Right lobe of liver (tissue), 6 donors: ENCODE measurements around the gene MTSS2. TPM values are rescaled to one million over a fixed set of nuclear protein-coding genes. Genes with fewer than 3 reads are reported as not detected.
A peak's percentile ranks its signal among the peaks of the same experiment; 100 is the strongest.

Experiments
- ATAC-seq, 4 donors: fragments of 200-7000 bp; cut with Tn5 transposase; one replicate each; pipeline ENCODE4 v1.9.1; 2020; ENCODE audit warnings: mild to moderate bottlenecking in 4 of 4, moderate library complexity in 4 of 4
- DNase-seq, 3 donors: peaks; one replicate each; pipeline ENCODE4 v3.0.0-alpha.2; 2020
- H3K27ac ChIP-seq, 3 donors: fragments of 200-600 bp; one replicate each; pipeline ENCODE4 v1.8.0; 2022
- H3K27me3 ChIP-seq, 2 donors: fragments of 200-600 bp; one replicate each; pipeline ENCODE4 v1.8.0; 2022
- H3K36me3 ChIP-seq, 4 donors: fragments of 200-600 bp; sonication (generic) in 1 of 4; one replicate each; pipeline versions ENCODE4 v1.5.1 to v1.8.0; 2017 to 2022; ENCODE audit warnings: control low read depth in 1 of 4
- H3K4me1 ChIP-seq, 4 donors: fragments of 200-600 bp; sonication (generic) in 1 of 4; one replicate each; pipeline versions ENCODE4 v1.5.1 to v1.8.0; 2017 to 2022; ENCODE audit warnings: control low read depth in 1 of 4
- H3K4me3 ChIP-seq, 3 donors: fragments of 200-600 bp; one replicate each; pipeline ENCODE4 v1.8.0; 2022
- H3K9me3 ChIP-seq, 4 donors: fragments of 200-600 bp; sonication (generic) in 1 of 4; one replicate each; pipeline versions ENCODE4 v1.5.1 to v1.8.0; 2017 to 2022; ENCODE audit warnings: control low read depth in 1 of 4
- POLR2A ChIP-seq: fragments of 450-650 bp; IDR thresholded peaks from one replicate; pipeline ENCODE4 v1.6.1; 2017; ENCODE audit warnings: antibody characterized with exemption, mild to moderate bottlenecking
- WGBS: methylation state at CpG from one replicate; pipeline ENCODE4 v1.1.6; 2018; ENCODE audit warnings: low coverage, low lambda C conversion rate; ENCODE audit not compliant: insufficient coverage; ENCODE audit errors: missing lambda C conversion rate; 5-methylcytosine and 5-hydroxymethylcytosine counted together
- intact Hi-C, 2 donors: fragments of 100-400 bp; cut with DNase I; formaldehyde crosslinking; loops; one replicate each; pipeline versions ENCODE4 v1.11.2 to v1.14.1; 2022
- total RNA-seq, 6 experiments: library from RNA; depleted of rRNA in 2 of 6; stranded (reverse); fragments of >200 nt in 2 of 6; fragmentation: NEBNext Ultra II Directional in 3 of 6; extraction: Animal tissue kit (Norgen Biotek cat#: 25700) in 3 of 6; gene quantifications; one replicate each; pipeline versions ENCODE4 v1.1.0 to v1.2.4, GENCODE V29; 2016 to 2023
- TF ChIP-seq, protein P1 (sequence below), 4 donors: fragments of 200-600 bp in 3 of 4; fragments of 450-650 bp in 1 of 4; IDR thresholded peaks; one replicate each; pipeline versions ENCODE4 v1.5.1 to v1.8.0; 2016 to 2022; ENCODE audit warnings: antibody characterized with exemption in 4 of 4, mild to moderate bottlenecking in 2 of 4
- donor health status: DM: no; HTN: yes; CAD: no.
- donor health status: DM: no; HTN: no; CAD: no.
- donor health status: DM: no; HTN: no; CAD: no.
- donor health status: DM: no; HTN: yes; CAD: no.
- donor health status: DM: no; HTN: yes; CAD: no.

MTSS2 gene
- total RNA-seq, 6 experiments from 2014 or later = 28.5 to 117 (median 80.2) TPM

DNA sequence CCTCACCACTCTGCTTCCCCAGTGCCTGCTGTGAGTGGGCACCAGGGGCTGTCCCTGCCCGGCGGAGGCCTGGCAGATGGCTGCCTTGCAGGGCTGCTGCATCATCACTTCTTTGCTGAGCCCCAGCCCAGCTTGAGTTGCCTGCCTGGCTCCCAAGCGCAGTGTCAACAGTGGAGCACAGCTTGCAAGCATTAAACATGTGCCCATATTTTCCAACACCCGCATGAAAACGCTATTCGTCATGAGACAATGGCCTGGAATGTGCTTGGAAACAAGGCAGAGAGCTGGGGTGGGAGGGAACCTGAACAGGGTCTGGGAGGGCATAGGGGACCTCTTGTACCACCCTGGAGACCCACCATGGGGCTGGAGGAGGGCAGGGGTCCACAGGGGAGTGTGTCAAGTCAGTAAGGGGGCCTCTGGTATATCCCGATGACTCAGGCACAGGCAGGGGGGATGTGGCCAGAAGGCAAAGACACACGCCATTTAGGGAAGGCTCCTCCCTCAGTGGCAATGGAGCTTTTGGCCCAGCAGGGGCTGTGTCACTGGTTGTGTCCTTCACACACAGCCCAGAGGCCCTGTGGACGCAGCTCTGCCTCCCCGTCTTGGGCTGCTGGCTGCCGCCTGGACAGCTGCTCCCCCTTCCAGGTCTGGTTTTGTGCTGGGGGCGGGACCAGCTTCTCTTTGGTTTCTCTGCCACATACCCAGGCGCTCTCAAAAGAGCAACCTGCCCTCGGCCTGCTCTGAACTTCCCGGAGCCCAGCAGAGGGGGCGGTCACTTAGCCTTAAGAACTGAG is 17.4 kb upstream of the MTSS2 start:
- peaks cover 0 to 17% (median 0%) of the 10 kb centered on the region in 4 donors for H3K4me1 ChIP-seq
- no peaks in the 10 kb centered on the region for H3K36me3 ChIP-seq
- H3K4me3 ChIP-seq = no peak overlapping the region
- TF ChIP-seq POLR2A = no peak
- TF ChIP-seq, protein P1, sequence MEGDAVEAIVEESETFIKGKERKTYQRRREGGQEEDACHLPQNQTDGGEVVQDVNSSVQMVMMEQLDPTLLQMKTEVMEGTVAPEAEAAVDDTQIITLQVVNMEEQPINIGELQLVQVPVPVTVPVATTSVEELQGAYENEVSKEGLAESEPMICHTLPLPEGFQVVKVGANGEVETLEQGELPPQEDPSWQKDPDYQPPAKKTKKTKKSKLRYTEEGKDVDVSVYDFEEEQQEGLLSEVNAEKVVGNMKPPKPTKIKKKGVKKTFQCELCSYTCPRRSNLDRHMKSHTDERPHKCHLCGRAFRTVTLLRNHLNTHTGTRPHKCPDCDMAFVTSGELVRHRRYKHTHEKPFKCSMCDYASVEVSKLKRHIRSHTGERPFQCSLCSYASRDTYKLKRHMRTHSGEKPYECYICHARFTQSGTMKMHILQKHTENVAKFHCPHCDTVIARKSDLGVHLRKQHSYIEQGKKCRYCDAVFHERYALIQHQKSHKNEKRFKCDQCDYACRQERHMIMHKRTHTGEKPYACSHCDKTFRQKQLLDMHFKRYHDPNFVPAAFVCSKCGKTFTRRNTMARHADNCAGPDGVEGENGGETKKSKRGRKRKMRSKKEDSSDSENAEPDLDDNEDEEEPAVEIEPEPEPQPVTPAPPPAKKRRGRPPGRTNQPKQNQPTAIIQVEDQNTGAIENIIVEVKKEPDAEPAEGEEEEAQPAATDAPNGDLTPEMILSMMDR (IDR thresholded peaks at IDR 0.05) = peak in 1 of 4 donors; percentile 7
- no CpG with 5 or more reads among the region's 16 CpGs for WGBS
- ATAC-seq = peak in 3 of 4 donors; percentile 8 to 57 (median 24)
- no peak for DNase-seq
- intact Hi-C loops = no loop called here
- peak overlapping the region in 1 of 3 donors; percentile 20 for H3K27ac ChIP-seq
- H3K9me3 ChIP-seq = no peaks in the 10 kb centered on the region
- H3K27me3 ChIP-seq = no peaks in the 10 kb centered on the region

DNA sequence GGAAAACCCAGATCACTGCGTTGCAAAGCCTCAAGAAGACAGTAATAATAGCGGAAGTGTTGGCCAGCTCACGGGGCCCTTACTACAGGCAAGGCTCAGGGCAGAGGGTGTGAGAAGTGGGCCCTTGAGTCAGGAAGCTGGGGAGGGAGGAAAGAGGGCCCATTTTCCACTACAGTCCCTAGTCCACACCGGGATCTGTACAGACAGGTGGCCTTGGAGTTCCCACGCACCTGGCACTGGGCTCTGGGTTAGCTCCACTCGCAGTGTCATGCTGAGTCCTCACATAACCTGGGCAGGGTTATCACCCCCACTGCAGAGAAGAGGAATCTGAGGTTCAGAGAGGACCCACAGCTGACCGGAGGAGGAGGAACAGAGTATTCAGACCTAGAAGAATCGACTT is 16.8 kb upstream of the MTSS2 start:
- H3K27me3 ChIP-seq = no peaks in the 10 kb centered on the region
- intact Hi-C loops = no loop called here
- peak overlapping the region in 1 of 3 donors; percentile 20 for H3K27ac ChIP-seq
- WGBS = 0% methylated on average over 1 of the region's 8 CpGs
- ATAC-seq (peak in 3 of 4 donors; percentile 7 to 33 (median 17)), DNase-seq (no peak)
- no peaks in the 10 kb centered on the region for H3K36me3 ChIP-seq
- H3K4me1 ChIP-seq = peaks cover 0 to 17% (median 0%) of the 10 kb centered on the region in 4 donors
- TF ChIP-seq, protein P1 (IDR thresholded peaks at IDR 0.05) = no peak
- TF ChIP-seq POLR2A = no peak
- no peak overlapping the region for H3K4me3 ChIP-seq
- no peaks in the 10 kb centered on the region for H3K9me3 ChIP-seq

DNA sequence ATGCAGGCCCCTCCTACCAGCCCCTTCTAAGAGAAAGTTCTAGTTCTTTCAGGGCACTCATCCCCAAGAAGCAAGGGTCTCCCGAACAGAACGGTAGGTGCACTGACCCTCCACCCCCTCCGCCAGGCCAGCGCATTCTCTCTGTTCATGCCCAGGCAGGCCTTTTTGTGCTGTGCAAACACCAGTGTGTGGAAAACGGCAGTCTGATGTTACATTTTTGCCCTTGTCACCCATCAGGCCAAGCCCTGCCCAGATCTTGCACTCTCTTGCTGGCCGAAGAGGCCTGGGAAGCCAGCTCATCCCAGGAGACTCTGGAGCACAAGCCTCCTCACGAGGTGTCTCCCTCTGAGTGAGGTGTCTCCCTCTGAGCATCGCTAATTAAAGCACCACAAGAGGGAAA is 16.1 kb upstream of the MTSS2 start:
- no peak overlapping the region for H3K4me3 ChIP-seq
- intact Hi-C loops = no loop called here
- peaks cover 0 to 17% (median 0%) of the 10 kb centered on the region in 4 donors for H3K4me1 ChIP-seq
- TF ChIP-seq POLR2A = no peak
- TF ChIP-seq, protein P1 (IDR thresholded peaks at IDR 0.05) = no peak
- H3K27me3 ChIP-seq = no peaks in the 10 kb centered on the region
- DNase-seq (no peak), ATAC-seq (peak in 3 of 4 donors; percentile 3 to 24 (median 3))
- no peaks in the 10 kb centered on the region for H3K36me3 ChIP-seq
- no peak overlapping the region for H3K27ac ChIP-seq
- WGBS = 29% methylated on average over 1 of the region's 8 CpGs
- H3K9me3 ChIP-seq = no peaks in the 10 kb centered on the region

DNA sequence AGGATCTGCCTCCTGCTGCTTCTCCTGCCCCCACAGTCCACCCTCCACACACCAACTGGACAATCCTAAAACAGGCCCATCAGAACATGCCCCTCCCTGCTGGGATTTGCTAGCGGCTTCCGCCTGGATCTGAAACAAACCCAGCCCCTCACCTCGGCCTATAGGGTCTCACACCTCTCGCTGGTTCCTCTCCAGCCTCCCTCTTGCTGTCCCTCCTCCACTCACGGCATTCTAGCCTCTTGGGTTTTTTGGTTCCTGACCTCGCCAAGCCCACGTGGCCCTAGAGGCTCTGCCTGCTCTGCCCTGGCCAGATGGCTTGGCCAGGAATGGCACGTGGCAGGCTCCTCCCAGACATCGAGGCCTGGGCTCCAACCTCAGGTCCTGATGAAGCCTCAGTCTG is 15.7 kb upstream of the MTSS2 start:
- no peak for ATAC-seq
- 77% methylated on average over 3 of the region's 9 CpGs for WGBS
- no peak for DNase-seq
- no peak overlapping the region for H3K27ac ChIP-seq
- H3K4me3 ChIP-seq = no peak overlapping the region
- H3K27me3 ChIP-seq = no peaks in the 10 kb centered on the region
- TF ChIP-seq POLR2A = no peak
- TF ChIP-seq, protein P1 (IDR thresholded peaks at IDR 0.05) = no peak
- peaks cover 0 to 17% (median 0%) of the 10 kb centered on the region in 4 donors for H3K4me1 ChIP-seq
- H3K9me3 ChIP-seq = no peaks in the 10 kb centered on the region
- H3K36me3 ChIP-seq = no peaks in the 10 kb centered on the region
- intact Hi-C loops = no loop called here
